Bronchus fibroblast of lung (primary cell): ENCODE measurements around the gene ACER2. TPM values are rescaled to one million over a fixed set of nuclear protein-coding genes. Genes with fewer than 3 reads are reported as not detected.

Experiments
- total RNA-seq: library from RNA; depleted of rRNA; stranded (reverse); fragments of >200 nt; gene quantifications from 2 replicates; pipeline ENCODE4 v1.2.3, GENCODE V29; 2015

ACER2 gene
- 0.84 and 0.89 TPM in 2 replicates for total RNA-seq

GRCh38 chr9:19408693-19409400, at the start of gene ACER2:
Gene ACER2, plus strand, starts transcription at chr9:19409009. Its CDS starts 76 bp downstream, at chr9:19409085.

Other genes with a start within 250 kb of the ACER2 start
- 17.5 and 20.8 TPM in 2 replicates for gene DENND4C, start 178.3 kb upstream of the ACER2 start, total RNA-seq
- 1,369 and 1,448 TPM in 2 replicates for gene RPS6, start 28.8 kb upstream of the ACER2 start, total RNA-seq